ENCODE results near the gene TOMM40L. TPM values are rescaled to one million over a fixed set of nuclear protein-coding genes. Genes with fewer than 3 reads are reported as not detected.

Gene TOMM40L
- 13.1 TPM for total RNA-seq

DNA sequence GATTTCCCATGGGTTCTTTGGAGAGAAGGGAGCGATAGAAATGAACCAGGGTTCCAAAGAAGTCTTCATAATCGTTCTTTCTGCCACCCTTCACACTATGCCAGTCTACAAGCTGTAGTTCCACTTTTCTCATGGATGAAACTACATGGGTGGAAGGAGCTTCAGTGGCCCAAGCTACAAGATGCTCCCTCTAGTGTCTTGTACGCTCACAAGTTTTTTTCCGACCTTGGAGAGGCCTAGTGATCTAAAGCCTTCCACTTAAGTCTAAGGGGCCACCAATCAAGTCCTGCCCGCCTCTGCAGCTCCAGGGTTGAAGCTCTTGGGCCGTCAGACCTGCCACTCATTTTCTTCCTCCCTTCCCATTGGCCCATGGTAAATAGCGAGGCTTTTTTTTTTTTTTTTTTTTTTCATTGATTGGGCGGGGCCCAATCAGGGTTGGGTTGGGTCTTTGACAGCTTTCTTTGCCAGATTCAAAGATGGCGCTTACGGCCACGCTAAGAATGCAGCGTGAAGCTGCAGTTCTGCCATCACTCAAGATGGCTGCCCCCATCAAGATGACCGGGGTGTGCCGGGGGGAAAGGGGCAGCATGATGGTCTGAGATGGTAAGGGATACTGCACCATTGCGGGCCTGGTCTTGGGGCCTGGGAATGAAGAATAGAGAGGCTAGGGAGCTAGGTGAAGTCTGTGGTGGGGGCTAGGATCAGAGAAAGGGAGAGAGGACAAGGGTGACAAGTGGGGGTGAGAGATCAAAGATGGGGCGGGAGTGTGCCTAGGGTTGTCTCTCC lies at the start of gene TOMM40L:
Gene TOMM40L, plus strand, starts transcription at position 527 of the 786 bp plus-strand sequence. CDS start 430 bp downstream, outside the sequence.

DNA sequence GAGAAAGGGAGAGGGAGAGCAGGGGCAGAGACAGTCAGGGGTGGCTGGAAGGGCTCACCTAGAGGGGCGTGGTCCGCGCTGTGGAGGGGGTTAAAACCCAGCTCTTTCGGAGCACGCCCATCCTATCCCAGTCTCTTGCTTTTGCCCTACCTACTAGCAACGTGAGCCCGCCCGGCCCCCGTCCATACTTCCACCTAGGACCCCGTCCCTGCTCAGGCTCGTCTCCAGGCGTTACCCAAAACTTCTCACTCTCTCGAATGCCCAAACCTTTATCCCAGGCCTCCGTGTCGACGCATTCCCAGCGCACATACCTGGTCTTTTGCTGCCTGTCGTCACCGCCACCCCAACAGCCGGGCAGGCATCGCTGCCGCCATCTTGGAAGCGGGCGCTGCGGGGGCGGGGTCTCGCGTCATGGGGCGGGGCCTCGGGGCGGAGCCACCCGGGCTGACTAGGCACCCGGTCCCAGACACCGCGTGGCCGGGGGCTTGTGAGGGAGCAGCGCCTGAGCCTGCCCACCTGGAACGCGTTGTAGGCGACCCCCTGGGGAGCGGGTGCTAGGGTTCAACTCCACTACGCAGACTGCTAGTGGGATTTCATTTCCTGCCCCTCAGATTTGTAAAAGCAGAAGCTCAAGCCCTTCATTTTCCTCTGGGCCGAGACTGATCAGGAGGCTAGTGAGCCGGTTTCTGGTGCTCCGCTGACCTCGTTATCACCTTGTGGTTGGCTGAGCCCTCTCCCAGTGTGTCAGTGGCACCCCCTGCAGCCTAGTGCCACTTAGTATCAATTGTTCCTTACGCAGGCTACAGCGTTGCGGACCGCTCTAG lies 48.5 kb upstream of the TOMM40L start, which contains the start of gene B4GALT3:
Gene B4GALT3, minus strand, starts transcription at position 396 of the 824 bp plus-strand sequence. CDS start 1,447 bp downstream, outside the sequence.

GRCh38 chr1:161198897-161199431 lies 26.9 kb upstream of the TOMM40L start, which contains the start of gene ADAMTS4:
Gene ADAMTS4, minus strand, starts transcription at chr1:161199054. Its CDS starts 427 bp downstream, at chr1:161198627.

GRCh38 chr1:161201836-161202712 lies 23.8 kb upstream of the TOMM40L start, which contains the start of gene NDUFS2:
Gene NDUFS2, plus strand, starts transcription at chr1:161202367. Its CDS starts 19 bp downstream, at chr1:161202386.

DNA sequence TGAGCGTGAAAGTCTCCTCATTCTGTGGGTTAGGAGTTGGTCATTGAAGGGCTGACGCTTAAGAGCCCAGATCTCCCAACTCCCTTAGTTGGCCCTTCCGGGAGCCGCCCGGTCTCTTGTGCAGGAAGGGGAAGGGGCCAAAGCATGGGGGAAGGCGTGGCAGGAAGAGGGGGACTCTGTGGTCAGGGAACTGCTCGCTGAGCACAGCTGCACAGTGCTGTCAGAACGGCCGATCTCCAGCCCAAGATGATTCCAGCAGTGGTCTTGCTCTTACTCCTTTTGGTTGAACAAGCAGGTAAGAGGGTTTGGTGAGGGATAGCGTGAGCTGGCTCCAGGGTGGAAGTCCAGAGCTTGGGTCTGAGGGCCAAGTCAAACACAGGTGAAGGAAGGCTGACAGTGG lies 10.8 kb upstream of the TOMM40L start, which contains the start of gene FCER1G:
Gene FCER1G, plus strand, starts transcription at position 220 of the 400 bp plus-strand sequence. Its CDS starts 27 bp downstream, at position 247.

GRCh38 chr1:161238039-161238473 lies 12.2 kb downstream of the TOMM40L start, which contains the start of gene NR1I3:
Gene NR1I3, minus strand, starts transcription at chr1:161238203. Its CDS starts 1,638 bp downstream, at chr1:161236565.

DNA sequence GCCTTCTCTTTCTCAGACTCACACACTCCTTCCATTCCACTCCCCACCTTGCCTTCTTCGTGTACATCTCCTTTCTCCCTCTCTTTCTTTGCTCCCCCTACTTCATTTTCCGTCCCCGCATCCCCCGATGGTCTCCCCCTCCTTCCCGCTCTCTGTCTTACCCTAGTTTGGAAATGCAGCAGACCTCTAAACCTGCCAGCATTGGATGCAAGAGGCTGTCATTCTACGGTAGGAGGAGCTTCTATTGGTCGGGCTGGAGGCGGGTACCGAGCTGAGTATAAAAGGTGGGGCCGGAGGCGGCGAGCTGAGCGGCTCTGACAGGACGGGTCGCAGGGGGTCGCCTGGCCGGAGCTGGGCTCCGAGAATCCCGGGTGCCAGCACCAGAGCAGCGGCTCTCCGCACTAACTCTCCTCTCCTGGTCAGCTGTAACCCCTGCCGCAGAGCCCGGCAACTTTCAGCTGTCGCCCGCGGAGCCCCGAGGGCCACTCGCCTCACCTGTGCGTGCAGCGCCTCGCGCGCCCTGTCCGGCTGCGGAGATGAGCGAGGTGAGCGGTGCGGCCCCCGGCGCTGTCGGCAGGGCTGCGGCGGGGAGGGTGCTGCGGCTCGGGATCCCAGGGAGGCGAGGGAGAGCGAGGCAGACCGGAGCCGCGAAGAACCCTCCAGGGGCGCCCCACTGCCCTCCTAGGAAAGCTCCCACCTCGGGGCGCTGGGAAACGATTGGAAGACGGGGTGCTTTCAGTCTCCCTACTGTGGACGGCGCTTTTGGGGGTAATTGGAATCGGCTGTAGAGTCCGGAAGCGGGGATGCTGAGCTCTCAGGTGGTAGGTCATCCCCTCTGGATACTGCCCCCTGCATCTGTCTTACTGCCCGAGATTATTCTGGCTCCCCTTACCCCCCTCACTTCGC lies 32.8 kb downstream of the TOMM40L start, which contains the start of gene PCP4L1:
Gene PCP4L1, plus strand, starts transcription at position 307 of the 906 bp plus-strand sequence. Its CDS starts 230 bp downstream, at position 537.

Other genes with a start within 250 kb of the TOMM40L start
- 96.5 TPM for gene F11R, start 204.9 kb upstream of the TOMM40L start, total RNA-seq
- gene TSTD1, start 187.1 kb upstream of the TOMM40L start, total RNA-seq = 56.5 TPM
- gene USF1, start 180.1 kb upstream of the TOMM40L start, total RNA-seq = 63.2 TPM
- 5.5 TPM for gene ARHGAP30, start 156.2 kb upstream of the TOMM40L start, total RNA-seq
- gene NECTIN4, start 136.5 kb upstream of the TOMM40L start, total RNA-seq = 6.3 TPM
- 10.7 TPM for gene KLHDC9, start 127.7 kb upstream of the TOMM40L start, total RNA-seq
- 16.2 TPM for gene PFDN2, start 108.0 kb upstream of the TOMM40L start, total RNA-seq
- 43.4 TPM for gene NIT1, start 108.0 kb upstream of the TOMM40L start, total RNA-seq
- gene DEDD, start 93.4 kb upstream of the TOMM40L start, total RNA-seq = 22.9 TPM
- gene UFC1, start 72.1 kb upstream of the TOMM40L start, total RNA-seq = 58.5 TPM
- gene USP21, start 66.6 kb upstream of the TOMM40L start, total RNA-seq = 27.8 TPM
- 26.1 TPM for gene PPOX, start 59.6 kb upstream of the TOMM40L start, total RNA-seq
- 40.8 TPM for gene B4GALT3, start 48.6 kb upstream of the TOMM40L start, total RNA-seq
- gene ADAMTS4, start 27.0 kb upstream of the TOMM40L start, total RNA-seq = 1.3 TPM
- 161 TPM for gene NDUFS2, start 23.7 kb upstream of the TOMM40L start, total RNA-seq
- 21.9 TPM for gene FCER1G, start 10.8 kb upstream of the TOMM40L start, total RNA-seq
- gene APOA2, start 2.4 kb upstream of the TOMM40L start, total RNA-seq = 0.70 TPM
- 0.23 TPM for gene NR1I3, start 12.1 kb downstream of the TOMM40L start, total RNA-seq
- gene PCP4L1, start 32.7 kb downstream of the TOMM40L start, total RNA-seq = 1.3 TPM
- gene MPZ, start 83.9 kb downstream of the TOMM40L start, total RNA-seq = 8.2 TPM
- gene SDHC, start 88.3 kb downstream of the TOMM40L start, total RNA-seq = 104 TPM
- gene CFAP126, start 141.8 kb downstream of the TOMM40L start, total RNA-seq = 0.82 TPM